Activated CD8-positive, alpha-beta memory T cell treated with anti-CD3 and anti-CD28 coated beads, Interleukin-2, amount 50 U/mL, for 1 hour (primary cell): Measurements from ENCODE around the gene SUPT3H.
"Not testable (repeated sequence)": the region's sequence is repeated elsewhere in the genome, so short reads cannot be mapped to it uniquely, and the experiment has no call there.

Experiments
- DNase-seq: peaks from one replicate; pipeline ENCODE4 v3.0.0-alpha.2; 2020; ENCODE audit errors: extremely low read depth

The SUPT3H gene

DNA sequence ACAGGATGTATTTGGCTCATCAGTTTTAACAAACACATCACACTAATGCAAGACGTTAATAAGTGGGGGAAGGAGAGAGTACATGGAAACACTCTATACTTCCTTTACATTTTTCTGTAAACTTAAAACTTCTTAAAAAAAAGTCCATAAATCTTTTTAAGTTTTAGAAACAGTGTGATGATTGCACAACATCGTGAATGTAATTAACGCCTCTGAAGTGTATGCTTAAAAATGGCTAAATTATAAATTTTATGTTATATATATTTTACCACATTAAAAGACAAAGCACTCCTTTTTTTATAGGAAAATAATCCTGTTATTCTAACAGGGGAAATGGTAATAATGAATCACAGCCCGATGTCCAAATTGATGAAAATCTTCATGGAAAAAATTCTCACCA is 193.7 kb downstream of the SUPT3H start:
- no peak for DNase-seq

DNA sequence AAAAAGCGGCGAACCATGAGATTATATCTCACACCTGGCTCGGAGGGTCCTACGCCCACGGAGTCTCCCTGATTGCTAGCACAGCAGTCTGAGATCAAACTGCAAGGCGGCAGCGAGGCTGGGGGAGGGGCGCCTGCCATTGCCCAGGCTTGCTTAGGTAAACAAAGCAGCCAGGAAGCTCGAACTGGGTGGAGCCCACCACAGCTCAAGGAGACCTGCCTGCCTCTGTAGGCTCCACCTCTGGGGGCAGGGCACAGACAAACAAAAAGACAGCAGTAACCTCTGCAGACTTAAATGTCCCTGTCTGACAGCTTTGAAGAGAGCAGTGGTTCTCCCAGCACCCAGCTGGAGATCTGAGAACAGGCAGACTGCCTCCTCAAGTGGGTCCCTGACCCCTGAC is 201.4 kb downstream of the SUPT3H start:
- DNase-seq = not testable (repeated sequence)

DNA sequence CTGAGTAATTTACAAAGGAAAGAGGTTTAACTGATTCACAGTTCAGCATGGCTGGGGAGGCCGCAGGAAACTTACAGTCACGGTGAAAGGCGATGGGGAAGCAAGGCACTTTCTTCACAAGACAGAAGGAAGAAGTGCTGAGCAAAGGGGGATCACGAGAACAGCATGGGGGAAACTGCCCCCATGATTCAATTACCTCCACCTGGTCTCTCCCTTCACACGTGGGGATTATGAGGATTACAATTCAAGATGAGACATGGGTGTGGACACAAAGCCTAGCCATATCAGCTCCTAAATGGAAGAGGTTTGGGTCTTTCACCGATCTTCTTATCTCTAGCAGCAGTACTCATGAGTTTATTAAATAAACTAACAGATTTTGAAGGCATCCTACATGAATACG is 202.5 kb downstream of the SUPT3H start:
- no peak for DNase-seq

DNA sequence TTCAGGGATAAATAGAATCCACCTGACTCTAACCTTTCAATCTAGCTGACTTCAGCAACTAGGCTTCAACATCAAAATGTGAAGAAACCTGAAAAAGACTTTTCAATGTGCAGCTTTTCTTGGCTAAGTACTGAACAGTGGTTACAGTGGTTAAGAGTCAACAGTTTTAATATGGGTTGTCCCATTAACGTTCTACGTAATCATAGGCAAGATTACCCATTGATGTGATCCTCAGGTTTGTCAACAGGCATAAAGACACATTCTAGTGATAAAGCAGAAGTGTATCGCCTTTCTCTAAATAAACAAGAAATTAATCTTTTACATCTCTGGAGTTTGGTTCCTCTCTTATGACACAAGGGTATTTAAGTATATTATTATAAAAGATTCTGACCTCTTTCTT is 203.7 kb downstream of the SUPT3H start:
- no peak for DNase-seq

DNA sequence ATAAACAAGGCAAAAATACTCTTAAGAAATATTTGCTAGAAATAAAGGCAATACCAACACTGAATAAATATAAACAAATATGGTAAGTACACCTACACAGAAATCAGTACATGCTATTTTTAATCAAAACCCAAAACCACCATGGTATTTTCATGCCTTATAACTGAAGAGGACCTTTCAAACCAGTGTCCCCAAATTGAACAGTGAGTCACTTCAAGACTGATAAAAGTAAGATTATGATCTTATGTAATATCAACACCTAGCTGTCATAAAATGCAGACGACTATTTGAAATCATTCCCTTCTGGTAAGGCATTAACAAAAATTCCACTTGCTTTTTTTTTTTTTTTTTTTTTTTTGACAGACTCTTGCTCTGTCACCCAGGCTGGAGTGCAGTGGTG is 206.4 kb downstream of the SUPT3H start:
- no peak for DNase-seq

DNA sequence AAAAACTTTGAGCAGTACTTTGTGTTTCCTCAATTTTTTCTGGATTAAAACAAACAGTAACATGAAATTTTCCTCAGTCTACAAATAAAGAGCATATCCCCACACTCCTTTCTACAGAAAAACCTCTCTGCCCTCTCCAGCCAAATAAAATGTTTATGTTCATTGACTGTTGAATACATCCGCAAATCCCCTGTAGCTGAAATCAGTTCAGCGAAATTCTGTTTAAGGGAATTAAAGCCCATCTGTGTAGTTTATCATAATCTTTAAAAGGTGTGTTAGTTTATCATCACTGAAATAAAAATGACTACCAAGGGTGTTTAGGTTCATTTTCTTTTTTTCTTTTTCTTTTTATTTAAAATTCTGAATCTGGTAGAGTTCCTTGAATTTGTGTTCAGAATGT is 207.4 kb downstream of the SUPT3H start:
- DNase-seq = no peak

DNA sequence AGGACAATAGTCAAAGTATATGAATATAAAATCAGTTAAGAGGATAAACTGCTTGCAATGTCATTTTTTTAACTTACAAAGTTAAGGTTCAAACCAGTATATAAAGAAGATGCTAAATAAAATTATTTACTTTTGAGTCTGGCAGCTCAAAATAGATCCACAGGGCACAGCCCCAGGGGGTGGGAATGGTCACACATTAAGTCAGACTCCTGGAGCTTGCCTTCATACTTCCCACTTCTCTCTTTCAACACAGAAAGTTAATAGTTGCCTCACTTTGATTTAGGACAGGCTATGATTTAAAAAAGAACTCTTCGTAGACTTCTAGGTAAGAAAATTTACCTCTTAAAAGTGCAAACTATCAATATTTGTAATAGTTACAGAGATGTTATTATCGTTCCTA is 207.9 kb downstream of the SUPT3H start:
- DNase-seq = no peak

DNA sequence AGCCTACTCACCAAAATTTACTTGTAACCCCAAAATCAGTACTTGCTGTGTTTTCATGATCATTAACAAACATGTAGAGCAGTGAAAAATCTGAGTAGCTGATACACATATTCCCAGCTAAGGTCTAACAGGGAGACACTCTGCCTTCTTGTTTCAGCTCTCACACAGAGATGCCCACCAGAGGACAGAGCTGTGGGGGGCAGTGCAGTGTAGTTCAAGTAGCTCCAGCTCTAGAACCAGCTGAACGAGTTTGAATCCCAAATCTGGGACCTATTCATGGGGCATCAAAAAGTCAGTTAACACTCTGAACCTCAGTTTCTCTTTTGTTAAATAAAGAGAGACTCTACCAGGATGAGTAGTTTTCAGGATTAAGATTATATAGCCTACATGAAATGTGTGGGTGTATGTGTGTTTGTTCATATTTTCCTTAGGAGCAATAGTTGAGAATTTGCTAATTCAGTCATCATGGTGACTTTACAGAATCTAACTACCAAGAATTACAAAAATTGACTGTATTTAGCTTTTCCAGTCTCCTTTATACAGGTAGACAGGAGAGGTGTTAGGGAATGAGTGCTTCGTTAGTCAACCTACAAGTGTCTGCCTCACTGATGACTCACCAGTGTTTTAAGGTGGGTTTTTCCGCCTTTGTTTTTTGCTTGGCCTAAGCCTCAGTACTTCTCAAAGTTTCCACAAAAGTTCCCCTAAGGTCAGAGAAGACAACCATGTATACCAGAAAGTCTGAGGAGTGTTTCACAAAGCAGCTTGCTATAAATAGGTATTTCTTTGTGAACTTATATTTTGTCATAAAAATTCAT is 213.6 kb downstream of the SUPT3H start:
- no peak for DNase-seq

DNA sequence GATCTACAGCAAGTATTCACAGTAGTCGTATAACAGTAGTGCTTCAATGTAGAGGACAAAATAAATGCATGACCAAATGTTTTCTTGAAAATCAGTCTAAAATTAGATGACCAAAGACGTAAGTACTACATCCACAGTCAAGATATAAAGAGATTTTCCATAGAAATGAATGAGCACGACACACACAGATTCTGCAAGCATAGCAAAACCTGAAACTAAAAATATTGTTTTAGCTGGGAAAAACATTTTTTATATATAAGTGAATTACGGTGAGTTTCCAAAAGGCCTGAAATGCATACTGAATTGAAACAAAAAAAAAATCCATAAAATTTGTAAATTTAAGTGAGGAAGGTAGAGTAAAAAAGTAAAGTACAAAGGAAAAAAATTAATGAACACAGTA is 217.4 kb downstream of the SUPT3H start:
- no peak for DNase-seq

DNA sequence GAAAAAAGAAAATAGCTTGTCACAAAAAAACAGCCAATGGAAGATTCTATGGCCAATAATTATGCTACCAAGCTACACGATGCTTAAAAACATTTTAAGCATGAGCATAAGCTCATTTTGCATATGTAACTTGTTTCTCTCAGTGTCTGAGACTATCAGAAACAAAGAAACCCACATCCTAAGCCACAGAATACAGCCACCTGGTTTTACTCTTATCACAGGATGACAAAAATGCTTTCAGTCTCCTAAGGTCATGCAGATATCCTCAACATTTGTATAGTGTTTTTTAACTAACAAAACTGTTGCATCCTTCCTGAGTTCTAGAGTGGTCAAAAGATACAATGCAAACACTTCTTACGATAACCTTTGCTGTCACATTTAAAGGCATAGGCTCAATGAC is 221.7 kb downstream of the SUPT3H start:
- DNase-seq = no peak

DNA sequence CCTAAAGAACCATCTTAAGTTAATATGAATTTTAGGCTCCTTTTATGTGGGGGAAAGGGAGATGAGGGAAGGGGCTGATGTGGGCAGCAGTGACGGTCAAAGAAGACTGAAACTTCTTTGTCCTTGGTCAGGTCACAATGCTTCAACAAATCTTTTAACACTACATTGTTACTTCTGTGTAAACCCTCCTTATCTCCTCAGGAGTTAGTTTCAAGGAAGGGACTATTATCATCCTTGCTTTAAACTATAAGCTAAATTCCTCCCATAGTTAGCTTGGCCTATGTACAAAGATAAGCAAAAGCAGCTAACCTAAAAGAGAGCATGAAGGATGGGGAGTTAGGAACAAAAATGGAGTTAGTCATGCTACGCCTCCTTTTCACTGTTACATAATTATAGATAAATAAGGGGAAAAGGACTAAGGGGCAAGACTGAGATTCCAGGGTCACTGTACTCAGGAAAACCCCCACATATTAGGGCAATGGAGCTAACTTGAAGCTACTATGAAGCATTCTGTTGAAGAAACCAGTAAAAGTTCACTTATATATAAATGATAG is 222.3 kb downstream of the SUPT3H start:
- DNase-seq = no peak

DNA sequence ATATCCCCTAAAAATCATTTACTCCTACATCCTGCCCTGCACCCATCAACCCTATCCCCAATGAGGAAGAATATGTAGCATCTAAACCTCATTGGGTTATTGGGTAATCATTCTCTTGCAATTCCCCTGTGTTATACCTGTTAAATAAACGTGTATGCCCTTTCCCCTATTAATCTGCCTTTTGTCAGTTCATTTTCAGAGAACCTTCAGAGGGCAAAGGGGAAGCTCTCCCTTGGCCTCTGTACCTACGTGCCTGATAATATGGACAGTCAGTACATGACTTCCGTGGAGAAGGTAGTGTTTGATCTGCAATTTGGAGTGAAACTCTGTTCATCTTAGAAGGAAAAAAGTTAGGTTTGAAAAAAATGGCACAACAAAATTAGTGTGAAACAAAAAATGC is 223.1 kb downstream of the SUPT3H start:
- DNase-seq = no peak

DNA sequence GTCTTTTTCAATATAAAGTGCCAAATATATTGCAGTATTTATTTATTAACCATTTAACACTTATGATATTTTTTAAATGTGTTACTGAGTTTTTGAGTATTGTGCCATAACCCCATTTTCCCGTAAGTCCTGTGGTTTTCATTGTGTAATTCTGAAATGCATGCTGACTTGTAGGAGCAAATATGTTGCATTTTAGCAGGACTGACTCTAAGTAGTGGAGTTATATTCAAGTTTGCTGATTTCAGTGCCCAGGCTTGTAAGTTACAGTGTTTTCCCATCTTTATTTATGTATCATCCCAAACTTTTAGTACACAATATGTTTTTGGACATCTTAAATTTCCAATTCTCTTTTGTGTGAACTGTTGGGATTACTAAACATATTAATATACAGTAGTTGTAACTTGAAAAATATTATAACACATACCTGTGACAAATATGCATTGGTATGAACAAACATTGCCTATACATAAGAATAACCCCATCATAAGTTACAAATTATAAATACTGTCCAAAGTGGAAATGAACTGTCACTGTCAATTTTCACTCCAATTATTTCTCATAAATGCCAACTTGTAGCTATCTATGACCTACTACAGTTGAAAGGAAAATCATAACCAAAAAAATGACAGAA is 228.9 kb downstream of the SUPT3H start:
- no peak for DNase-seq

DNA sequence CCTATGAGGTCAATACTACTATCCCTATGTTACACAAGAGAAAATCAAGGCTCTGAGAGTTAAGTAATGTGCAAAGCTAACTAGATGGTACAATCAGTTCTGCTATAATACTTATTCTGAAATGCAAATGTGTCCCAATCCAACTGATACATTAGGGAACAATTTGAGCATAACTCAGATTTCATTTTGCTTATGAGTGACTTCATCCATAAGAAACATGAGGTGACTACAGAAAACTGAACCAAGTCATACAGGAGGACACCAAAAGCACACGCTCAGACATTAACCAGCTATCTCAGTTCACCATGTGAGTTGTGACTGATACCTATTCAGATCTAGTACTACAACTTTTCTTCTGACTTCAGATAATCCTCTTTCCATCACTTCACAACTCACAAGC is 229.5 kb downstream of the SUPT3H start:
- DNase-seq = no peak

DNA sequence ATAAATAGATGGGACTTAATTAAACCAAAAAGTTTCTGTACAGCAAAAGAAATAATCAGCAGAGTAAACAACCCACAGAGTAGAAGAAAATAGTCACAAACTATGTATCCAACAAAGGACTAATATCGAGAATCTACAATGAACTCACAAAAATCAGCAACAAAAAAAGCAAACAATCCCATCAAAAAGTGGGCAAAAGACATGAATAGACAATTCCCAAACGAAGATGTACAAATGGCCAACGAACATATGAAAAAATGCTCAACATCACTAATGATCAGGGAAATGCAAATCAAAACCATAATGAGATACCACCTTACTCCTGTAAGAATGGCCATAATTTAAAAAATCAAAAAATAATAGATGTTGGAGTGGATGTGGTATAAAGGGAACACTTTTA is 232.1 kb downstream of the SUPT3H start:
- DNase-seq = not testable (repeated sequence)

DNA sequence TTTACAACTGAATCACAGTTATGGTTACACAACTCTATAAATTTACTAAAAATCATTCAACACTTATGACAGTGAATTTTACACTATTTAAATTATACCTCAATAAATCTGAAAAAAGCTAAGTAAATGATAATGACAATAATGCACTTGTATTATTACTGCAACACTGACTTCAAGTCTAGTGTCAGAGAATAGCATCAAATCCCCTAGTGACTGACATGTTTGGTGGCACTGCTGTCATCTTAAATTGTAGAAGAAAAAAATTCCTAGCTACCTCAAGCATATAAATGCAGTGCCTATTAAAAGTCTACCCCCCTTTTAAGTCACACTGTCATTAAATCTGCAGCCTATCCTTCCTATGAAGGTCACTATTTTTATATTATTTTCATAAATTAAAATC is 239.0 kb downstream of the SUPT3H start:
- DNase-seq = no peak

DNA sequence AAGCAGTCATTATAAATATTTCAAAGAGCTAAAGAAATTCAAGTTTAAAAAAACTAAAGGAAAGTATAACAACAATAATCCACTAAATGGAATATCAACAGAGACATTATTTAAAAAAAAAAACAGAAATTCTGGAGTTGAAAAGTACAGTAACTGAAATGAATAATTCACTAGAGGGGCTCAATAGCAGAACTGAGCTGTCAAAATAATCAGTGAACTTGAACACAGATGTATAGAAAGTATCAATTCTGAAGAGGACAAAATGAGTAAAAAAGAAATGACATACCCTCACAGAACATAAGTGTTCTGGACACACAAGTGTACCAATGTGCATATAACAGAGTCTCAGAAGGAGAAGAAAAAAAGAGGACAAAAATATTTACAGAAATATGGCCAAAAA is 241.2 kb downstream of the SUPT3H start:
- no peak for DNase-seq

DNA sequence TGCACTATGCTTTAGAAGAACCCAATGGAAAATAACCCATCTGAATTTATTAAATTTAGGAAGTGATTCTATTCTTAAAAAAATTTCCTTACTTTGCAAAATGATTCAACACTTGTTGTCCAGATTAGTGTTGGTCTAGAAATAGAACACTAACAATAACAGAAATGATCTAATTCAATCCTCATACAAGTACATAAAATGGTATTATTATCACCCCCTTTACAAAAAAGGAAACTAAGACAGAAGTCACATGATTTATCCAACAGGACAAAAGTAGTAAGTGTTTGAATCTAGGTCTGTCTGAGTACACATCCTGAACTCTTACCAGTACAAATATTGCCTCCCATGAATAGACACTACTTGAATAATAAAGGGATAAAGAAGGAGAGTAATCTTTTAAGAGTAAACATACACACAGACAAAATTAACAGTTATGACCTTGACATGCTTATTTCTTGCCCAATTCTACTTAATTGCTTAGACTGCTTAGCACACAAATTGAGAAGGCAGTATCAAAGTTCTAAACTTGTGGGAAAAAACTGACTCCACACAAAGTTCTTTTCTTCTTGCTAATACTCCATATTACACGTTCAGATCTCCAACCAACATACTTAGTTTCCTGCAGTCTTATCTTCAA is 245.0 kb downstream of the SUPT3H start:
- DNase-seq = no peak

DNA sequence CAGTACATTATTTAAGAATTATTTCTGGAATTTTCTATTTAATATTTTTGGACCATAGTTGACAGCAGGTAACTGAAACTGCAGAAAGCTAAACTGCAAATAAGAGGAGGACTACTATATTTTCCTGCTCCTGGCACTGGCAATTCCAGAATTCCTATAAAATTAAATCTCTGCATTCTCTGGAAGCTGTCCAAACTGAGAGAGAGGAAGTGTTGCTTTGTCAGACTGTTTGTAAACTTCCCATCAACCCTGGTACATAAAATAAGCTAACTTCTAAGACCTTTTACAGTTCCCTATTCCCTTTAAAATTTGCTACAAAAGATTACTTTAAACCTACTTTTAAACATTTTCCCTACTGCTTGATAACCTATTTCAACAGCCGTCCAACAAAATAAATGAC is 245.7 kb downstream of the SUPT3H start:
- DNase-seq = no peak

DNA sequence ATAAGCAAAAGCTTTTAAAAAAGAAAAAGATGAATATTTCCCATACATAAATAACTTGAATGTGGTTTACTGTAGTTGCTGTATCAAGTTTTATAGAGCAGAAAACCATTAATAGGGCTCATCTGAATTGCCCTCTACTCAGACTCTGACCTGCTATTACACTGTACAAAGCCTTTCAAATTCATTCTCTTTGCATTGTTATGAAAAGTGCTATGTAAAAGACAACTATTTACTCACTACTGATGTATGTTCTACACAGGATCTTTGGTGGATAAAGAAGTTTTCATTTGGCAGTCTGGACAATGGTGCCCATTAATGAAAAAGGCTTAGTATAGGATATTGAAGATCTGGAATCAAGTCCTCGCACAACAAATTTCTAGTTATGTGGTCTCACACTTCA is 248.7 kb downstream of the SUPT3H start:
- no peak for DNase-seq

DNA sequence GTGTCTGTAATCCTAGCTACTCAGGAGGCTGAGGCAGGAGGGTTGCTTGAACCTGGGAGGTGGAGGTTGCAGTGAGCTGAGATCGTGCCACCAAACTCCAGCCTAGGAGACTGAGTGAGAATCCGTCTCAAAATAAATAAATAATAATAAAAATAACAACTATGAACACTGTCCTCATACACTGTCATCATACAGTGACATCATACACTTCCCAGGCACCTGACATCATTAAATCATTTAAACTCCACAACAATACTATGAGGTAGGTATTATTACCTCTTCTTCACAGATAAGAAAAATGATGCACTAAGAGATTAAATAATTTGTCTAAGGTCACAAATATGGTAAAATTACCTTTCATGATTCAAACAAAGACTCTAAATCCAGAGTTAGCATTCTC is 250.5 kb downstream of the SUPT3H start:
- DNase-seq = no peak

DNA sequence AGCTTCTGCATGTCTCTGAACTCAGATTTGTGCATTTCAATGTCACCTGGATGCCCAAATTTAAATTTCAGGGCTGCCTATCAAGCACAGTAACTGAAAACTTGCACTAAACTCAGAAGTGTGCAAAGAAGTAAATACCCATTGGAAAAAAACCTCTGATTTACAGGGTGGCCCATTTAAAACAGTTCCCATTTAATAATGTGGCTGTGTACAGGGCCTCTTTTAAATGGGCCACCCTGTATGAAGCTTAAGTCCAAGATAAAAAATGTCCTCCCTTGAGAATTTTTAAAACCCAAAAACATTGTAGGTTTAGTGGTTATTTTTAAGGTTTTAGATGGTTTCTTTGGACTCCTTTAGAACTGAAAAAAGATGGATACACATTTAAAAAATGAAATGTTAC is 251.7 kb downstream of the SUPT3H start:
- DNase-seq = no peak

DNA sequence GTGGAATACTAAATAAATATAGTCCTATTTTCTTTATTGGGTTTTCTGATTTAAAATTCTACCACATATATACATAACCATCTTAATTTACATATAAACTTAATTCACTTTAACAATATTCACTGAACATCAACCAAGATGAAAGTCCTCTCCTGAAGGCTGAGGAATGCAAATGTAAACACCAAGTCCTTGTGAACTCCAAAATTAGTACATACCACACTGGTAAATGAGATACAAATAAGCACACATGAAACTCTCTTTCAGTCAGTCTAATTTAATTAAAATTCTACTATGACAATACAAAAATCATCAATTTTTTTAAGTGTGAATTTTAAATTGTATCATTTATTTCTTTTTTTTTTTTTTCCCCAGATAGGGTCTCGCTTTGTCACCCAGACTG is 254.7 kb downstream of the SUPT3H start:
- DNase-seq = no peak
